Embryonic facial prominence (tissue), 1 donor: Measurements from ENCODE around the gene NAP1L4.
"Not testable (repeated sequence)": the region's sequence is repeated elsewhere in the genome, so short reads cannot be mapped to it uniquely, and the experiment has no call there.

Experiments used
- DNase-seq: peaks from one replicate; pipeline ENCODE4 v3.0.0-alpha.2; 2016; ENCODE audit errors: extremely low spot score

NAP1L4 gene

GRCh38 chr11:2937641-2938457, 54.3 kb downstream of the NAP1L4 start:
- DNase-seq, result not testable (repeated sequence)

GRCh38 chr11:2934611-2935239, 57.4 kb downstream of the NAP1L4 start:
- no peak for DNase-seq

- DNase-seq, result no peak
Measured at GRCh38 chr11:2934021-2934550, 58.0 kb downstream of the NAP1L4 start.

- DNase-seq, result no peak
Measured at GRCh38 chr11:2933375-2934020, 58.6 kb downstream of the NAP1L4 start.

- no peak for DNase-seq
Measured at GRCh38 chr11:2932850-2933251, 59.3 kb downstream of the NAP1L4 start.

GRCh38 chr11:2931771-2932738, 60.1 kb downstream of the NAP1L4 start:
- DNase-seq, result no peak

- DNase-seq, result no peak
Measured at GRCh38 chr11:2931420-2931746, 60.7 kb downstream of the NAP1L4 start.

GRCh38 chr11:2930704-2931419, 61.3 kb downstream of the NAP1L4 start:
- DNase-seq, result no peak

GRCh38 chr11:2929950-2930703, 62.0 kb downstream of the NAP1L4 start:
- DNase-seq, result no peak

GRCh38 chr11:2929531-2929949, 62.6 kb downstream of the NAP1L4 start:
- no peak for DNase-seq

GRCh38 chr11:2928605-2929530, 63.3 kb downstream of the NAP1L4 start, which contains the start of gene PHLDA2:
TSS of gene PHLDA2 (minus strand) at chr11:2929420. CDS start at chr11:2929364, 56 bp downstream.
- no peak for DNase-seq

GRCh38 chr11:2927851-2928604, 64.1 kb downstream of the NAP1L4 start:
- DNase-seq, result no peak

- DNase-seq, result no peak
Measured at GRCh38 chr11:2927121-2927800, 64.9 kb downstream of the NAP1L4 start.

GRCh38 chr11:2926611-2927051, 65.5 kb downstream of the NAP1L4 start:
- no peak for DNase-seq

- DNase-seq, result no peak
Measured at GRCh38 chr11:2924821-2925675, 67.1 kb downstream of the NAP1L4 start.

GRCh38 chr11:2924381-2924780, 67.7 kb downstream of the NAP1L4 start:
- DNase-seq, result no peak
